KOPT-K1 (cell line): ENCODE results near the gene KCND3.

Experiments used
- H3K27ac ChIP-seq: fragments of 200-600 bp; sonication (generic); 2 replicates; pipeline ENCODE4 v1.5.1; 2016; ENCODE audit warnings: antibody characterized with exemption, mild to moderate bottlenecking, low read depth, low read length; ENCODE audit not compliant: poor library complexity, severe bottlenecking
- H3K36me3 ChIP-seq: fragments of 200-600 bp; sonication (generic); 2 replicates; pipeline ENCODE4 v1.5.1; 2017; ENCODE audit warnings: antibody characterized with exemption, mild to moderate bottlenecking, low read length, moderate library complexity; ENCODE audit not compliant: insufficient read depth
- H3K9me3 ChIP-seq: fragments of 200-600 bp; sonication (generic); 2 replicates; pipeline ENCODE4 v1.5.1; 2017; ENCODE audit warnings: antibody characterized with exemption, low read length, mild to moderate bottlenecking; ENCODE audit not compliant: insufficient read depth, poor library complexity, severe bottlenecking

KCND3 gene

GRCh38 chr1:111825217-111825616 lies 164.3 kb downstream of the KCND3 start:
- no peak overlapping the region for H3K27ac ChIP-seq
- no peaks in the 10 kb centered on the region for H3K9me3 ChIP-seq
- no peaks in the 10 kb centered on the region for H3K36me3 ChIP-seq

GRCh38 chr1:111822138-111822537 lies 167.3 kb downstream of the KCND3 start:
- Histone ChIP-seq H3K36me3 (no peaks in the 10 kb centered on the region), H3K27ac (no peak overlapping the region), H3K9me3 (no peaks in the 10 kb centered on the region)

DNA sequence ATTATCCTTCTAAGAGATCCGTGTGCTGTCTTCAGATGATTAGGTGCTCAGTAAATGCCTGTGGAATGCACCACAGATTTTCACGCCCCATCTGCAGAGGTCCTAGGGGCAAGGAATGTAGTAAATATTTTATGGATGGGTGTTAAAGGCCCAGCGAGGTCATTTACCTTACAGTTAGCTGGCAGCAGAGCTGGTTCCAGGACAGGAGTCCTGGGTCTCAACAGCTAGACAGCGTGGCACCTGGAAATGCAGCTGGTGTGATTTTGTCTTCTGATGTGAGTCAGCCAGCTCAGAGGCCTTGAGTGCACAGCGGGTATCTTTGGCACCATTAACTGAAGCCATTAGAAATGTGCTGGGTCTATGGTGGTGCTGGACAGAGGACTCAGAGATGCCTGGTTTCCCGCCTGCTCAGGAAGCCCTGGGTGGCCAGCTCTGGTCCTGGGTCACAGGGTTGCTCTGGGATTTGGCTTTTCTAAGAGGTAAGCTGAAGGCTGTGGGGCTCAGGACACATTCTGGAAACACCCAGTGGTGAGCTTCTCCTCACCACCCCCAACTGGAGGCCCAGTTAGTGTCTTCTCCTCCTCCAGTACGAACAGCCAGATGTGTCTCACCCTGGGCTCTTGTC lies 168.2 kb downstream of the KCND3 start:
- H3K36me3 ChIP-seq, result no peaks in the 10 kb centered on the region
- no peaks in the 10 kb centered on the region for H3K9me3 ChIP-seq
- H3K27ac ChIP-seq, result no peak overlapping the region

- Histone ChIP-seq H3K9me3 (no peaks in the 10 kb centered on the region), H3K27ac (no peak overlapping the region), H3K36me3 (no peaks in the 10 kb centered on the region)
Observed at GRCh38 chr1:111819566-111820263, 169.8 kb downstream of the KCND3 start.

GRCh38 chr1:111818546-111818945 lies 170.9 kb downstream of the KCND3 start:
- H3K36me3 ChIP-seq, result no peaks in the 10 kb centered on the region
- no peaks in the 10 kb centered on the region for H3K9me3 ChIP-seq
- H3K27ac ChIP-seq, result no peak overlapping the region

DNA sequence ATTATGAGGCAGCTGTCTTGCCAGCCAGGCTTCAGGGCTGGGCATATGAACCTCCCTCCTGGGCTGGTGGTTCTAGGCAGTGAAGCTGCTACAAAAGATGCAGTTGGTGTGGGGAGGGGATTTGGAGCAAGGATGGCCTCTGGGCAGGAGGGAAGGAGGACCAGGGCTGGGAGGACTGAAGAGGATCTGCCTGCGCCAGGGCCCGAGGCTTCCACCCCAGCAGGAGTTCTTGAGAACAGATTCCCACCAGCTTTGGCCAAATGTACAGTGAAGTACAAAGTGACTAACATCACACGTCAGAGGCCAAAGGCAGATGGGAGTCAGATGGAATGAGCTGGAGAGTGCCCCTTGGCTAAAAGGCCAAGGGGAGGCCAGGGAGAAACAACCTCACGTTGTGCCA lies 171.4 kb downstream of the KCND3 start:
- Histone ChIP-seq H3K9me3 (no peaks in the 10 kb centered on the region), H3K27ac (no peak overlapping the region), H3K36me3 (no peaks in the 10 kb centered on the region)

DNA sequence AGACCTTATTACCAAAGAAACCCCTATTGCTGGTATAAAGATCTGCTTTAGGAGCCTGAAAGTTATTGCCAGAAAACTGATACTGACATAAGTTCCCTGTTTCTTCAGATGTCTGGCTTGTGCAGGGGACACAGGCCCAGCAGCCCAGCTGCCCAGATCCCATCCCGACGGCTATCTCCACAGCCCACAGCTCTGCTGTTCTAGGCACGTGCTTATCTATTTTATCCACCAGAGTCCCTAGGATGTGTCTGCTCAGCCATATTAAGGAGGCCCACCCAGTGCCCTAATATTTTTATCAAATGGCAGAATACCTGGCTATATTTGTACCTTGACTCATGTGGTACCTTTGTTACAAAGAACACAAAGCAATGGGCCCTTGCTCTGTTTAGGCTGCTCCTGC lies 174.8 kb downstream of the KCND3 start:
- no peaks in the 10 kb centered on the region for H3K9me3 ChIP-seq
- no peaks in the 10 kb centered on the region for H3K36me3 ChIP-seq
- H3K27ac ChIP-seq, result no peak overlapping the region

DNA sequence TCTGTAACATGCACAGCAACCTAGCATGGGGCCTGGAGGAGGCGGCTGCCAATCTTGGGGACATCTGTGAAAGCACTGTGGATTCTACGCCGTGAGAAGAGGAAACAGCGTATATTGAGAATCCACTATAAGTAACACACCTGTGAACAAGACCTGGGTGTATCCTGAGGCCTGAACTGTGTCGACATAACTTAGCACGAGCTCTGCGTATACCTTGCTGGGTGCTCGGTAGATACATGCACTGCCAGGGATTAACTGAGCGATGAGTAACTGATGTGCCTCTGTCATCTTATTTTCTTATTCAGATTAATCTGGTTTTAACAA lies 175.2 kb downstream of the KCND3 start:
- no peaks in the 10 kb centered on the region for H3K36me3 ChIP-seq
- no peak overlapping the region for H3K27ac ChIP-seq
- H3K9me3 ChIP-seq, result no peaks in the 10 kb centered on the region

- no peaks in the 10 kb centered on the region for H3K9me3 ChIP-seq
- no peaks in the 10 kb centered on the region for H3K36me3 ChIP-seq
Observed at GRCh38 chr1:111813440-111814304, 175.8 kb downstream of the KCND3 start.

DNA sequence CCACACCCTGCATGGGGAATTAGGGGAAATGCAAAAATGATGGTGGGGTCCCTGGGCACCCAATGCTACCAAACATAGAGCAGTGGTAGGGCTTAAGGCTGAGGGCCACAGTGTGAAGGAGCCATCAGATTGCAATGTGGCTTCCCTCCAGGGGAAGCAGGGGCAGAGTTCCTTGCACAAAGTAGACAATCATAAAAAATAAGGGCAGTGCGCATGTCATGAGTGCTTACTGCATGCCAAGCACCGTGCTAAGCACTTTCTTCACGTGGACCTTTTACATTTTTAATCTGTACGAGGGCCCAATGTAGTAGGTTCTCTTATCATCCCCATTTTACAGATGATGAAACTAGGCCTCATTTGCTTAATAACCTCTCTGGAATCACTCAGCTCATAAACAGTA lies 177.2 kb downstream of the KCND3 start:
- no peak overlapping the region for H3K27ac ChIP-seq
- peaks cover 4% of the 10 kb centered on the region for H3K9me3 ChIP-seq

More at GRCh38 chr1:111813440-111814304, 175.8 kb downstream of the KCND3 start:
- no peak overlapping the region for H3K27ac ChIP-seq

DNA sequence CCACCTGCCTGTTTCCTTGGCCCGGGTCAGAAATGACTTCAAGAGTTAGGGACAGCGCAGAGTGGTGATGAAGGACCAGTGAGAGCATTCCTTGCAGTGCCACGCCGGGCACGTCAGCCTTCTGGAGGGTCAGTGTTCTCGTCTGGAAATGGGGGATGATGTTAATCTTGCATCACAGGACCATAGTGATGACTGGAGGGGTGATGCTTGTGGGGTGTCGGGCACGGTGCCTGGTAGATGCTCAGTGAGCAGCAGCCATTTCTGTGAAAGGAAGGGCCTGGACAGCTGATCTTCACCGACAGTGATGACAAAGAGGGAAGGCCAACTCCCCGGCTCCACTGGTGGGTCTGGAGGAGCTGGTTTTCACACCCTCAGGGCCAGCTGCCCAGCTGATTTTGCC lies 177.6 kb downstream of the KCND3 start:
- H3K9me3 ChIP-seq, result peaks cover 4% of the 10 kb centered on the region

More for the DNA sequence above, 177.2 kb downstream of the KCND3 start:
- no peaks in the 10 kb centered on the region for H3K36me3 ChIP-seq

DNA sequence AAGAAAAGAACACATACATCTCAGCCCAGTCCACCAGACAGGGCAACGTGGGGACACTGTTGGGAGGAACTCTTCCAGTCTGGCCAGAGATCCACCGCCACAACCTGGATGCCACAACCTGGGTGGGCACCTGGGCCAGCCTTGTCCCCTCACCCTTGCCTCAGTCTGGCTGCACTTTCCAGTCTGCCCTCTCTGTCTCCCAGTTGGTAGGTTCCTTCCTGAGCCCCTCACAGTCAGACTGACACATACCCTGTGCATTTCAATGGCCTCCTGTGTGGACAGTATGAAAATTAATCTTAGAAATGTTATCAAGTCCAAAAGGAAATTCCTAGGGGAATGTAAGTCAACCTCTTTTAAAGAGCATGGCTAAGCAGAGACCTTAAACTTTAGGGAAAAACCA lies 184.2 kb downstream of the KCND3 start:
- Histone ChIP-seq H3K9me3 (peaks cover 4% of the 10 kb centered on the region), H3K27ac (no peak overlapping the region), H3K36me3 (no peaks in the 10 kb centered on the region)

More for the DNA sequence above, 177.6 kb downstream of the KCND3 start:
- Histone ChIP-seq H3K27ac (no peak overlapping the region), H3K36me3 (no peaks in the 10 kb centered on the region)

- Histone ChIP-seq H3K27ac (no peak overlapping the region), H3K36me3 (no peaks in the 10 kb centered on the region), H3K9me3 (peaks cover 4% of the 10 kb centered on the region)
Observed at GRCh38 chr1:111804776-111805175, 184.7 kb downstream of the KCND3 start.

DNA sequence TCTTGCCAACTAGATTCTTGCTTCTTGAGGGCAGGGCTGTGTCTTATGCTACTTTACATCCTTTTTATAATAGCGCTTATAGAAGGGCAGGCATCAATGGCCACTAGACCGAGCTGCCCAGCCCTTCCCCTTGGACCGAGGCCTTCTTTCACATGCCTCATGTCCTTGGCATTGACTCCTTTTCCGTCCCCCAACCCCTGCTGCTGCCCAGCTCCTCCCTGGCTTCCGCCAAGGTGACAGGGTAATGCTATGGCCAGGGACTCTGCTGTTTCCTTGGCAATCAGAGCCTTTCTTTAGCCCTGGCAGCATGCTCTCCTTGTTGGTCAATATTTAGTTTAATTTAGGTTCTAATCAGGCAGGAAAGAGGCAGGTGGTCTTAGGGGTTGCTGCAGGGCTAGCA lies 185.5 kb downstream of the KCND3 start:
- peaks cover 4% of the 10 kb centered on the region for H3K9me3 ChIP-seq

DNA sequence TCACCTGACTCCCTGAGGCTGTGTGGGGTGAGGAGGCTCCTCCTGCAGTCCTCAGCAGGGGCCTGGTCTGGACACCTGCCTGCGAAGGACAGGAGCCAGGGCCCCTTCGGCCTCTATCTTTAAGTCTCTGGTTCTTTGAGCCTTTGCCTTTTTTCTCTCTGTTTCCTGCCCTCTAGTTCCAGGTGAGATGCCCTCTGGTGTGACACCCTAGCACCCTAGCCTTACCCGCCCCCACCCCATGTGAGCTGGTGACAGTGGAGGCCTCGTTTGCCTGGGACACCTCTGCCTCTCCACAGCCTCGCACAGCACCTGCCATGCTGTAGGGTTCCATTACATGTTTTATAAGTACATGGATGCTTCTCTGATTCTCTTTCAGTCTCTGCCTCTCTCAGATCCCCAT lies 186.5 kb downstream of the KCND3 start:
- Histone ChIP-seq H3K36me3 (no peaks in the 10 kb centered on the region), H3K9me3 (peaks cover 4% of the 10 kb centered on the region), H3K27ac (no peak overlapping the region)

More for the DNA sequence above, 185.5 kb downstream of the KCND3 start:
- Histone ChIP-seq H3K36me3 (no peaks in the 10 kb centered on the region), H3K27ac (no peak overlapping the region)
